ENCODE results near the gene MFN1. TPM values are rescaled to one million over a fixed set of nuclear protein-coding genes. Genes with fewer than 3 reads are reported as not detected.

Gene MFN1
- total RNA-seq, 1 donor: 70.4 TPM

DNA sequence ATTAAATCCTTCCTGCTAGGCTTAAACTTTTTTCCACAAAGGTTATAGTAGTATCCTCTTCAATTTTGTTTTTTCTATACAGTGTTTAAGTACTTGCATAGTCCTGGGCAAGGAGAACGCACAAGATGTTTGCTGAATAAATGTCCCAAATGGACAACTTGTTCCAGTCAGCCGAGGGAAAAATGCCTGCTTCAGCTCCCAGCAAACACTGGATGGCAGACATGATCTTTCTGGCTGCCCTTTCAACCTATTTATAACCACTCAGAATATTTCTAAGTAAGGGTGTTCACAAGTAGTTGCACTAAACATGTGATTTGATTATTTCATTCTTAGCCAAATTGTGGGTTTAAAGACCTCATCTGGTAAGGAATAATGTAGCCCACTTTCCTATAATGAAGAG, 74.0 kb downstream of the MFN1 start:
- peak; percentile 54 for DNase-seq (ENCODE audit: low read depth)
- TF ChIP-seq, protein P1, sequence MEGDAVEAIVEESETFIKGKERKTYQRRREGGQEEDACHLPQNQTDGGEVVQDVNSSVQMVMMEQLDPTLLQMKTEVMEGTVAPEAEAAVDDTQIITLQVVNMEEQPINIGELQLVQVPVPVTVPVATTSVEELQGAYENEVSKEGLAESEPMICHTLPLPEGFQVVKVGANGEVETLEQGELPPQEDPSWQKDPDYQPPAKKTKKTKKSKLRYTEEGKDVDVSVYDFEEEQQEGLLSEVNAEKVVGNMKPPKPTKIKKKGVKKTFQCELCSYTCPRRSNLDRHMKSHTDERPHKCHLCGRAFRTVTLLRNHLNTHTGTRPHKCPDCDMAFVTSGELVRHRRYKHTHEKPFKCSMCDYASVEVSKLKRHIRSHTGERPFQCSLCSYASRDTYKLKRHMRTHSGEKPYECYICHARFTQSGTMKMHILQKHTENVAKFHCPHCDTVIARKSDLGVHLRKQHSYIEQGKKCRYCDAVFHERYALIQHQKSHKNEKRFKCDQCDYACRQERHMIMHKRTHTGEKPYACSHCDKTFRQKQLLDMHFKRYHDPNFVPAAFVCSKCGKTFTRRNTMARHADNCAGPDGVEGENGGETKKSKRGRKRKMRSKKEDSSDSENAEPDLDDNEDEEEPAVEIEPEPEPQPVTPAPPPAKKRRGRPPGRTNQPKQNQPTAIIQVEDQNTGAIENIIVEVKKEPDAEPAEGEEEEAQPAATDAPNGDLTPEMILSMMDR (IDR thresholded peaks at IDR 0.05; ENCODE audit: insufficient read depth, low read depth, low read length): peak; percentile 56
- H3K4me3 ChIP-seq (ENCODE audit: low read depth, low read length): no peak overlapping the region

DNA sequence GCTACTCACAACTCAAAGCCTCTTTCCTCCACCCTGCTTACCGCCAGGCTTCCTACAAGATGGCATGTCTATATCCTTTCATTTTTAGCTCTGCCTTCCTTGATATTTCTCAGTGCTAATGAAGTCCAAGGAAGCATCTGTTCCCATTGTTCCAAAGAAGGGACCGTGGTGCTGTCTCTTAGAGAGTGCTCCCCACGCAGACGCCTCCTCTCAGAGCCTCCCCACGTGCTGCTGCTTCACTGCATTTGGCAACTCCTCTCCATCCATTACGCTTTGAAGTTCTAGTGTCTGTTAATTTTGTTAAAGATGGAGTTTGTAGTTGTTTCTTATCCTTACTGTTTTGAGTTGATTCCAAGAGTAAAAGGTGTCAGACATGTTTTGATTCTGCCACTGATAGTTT, 77.6 kb downstream of the MFN1 start:
- no peak overlapping the region for H3K4me3 ChIP-seq (ENCODE audit: low read depth, low read length)
- DNase-seq (ENCODE audit: low read depth): no peak
- TF ChIP-seq, protein P1 (IDR thresholded peaks at IDR 0.05; ENCODE audit: insufficient read depth, low read depth, low read length): no peak

DNA sequence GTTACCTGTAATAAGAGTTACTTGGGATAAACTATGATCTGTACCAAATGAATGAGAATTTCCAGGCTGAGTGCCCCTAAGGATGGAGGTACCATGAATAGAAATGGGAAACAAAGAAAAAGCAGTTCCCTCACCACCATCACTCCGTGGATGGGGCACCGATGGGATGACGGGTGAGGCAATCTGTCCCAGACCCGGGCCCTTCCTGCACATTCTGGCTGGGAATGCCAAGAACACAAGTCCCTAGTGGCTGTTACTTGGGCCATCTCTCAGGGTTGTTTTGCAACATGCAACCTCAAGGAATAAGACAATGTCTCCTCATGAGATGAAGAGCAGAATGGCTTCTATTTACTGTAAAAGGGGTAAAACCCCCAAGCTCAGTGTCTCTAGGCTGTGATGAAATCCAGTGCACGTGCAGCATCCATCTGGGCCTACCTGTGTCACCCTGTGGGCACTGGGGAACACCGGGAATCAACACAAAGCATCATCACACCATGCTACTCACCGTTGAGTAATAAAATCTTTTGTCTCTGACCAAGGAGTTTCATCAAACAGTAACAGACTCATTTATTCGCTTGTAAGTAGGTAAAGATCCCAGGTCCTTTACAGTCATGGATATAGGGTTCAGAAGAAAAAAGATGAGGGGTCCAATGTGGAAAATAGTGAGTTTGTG, 81.5 kb downstream of the MFN1 start:
- no peak for DNase-seq (ENCODE audit: low read depth)
- no peak overlapping the region for H3K4me3 ChIP-seq (ENCODE audit: low read depth, low read length)
- TF ChIP-seq, protein P1 (IDR thresholded peaks at IDR 0.05; ENCODE audit: insufficient read depth, low read depth, low read length): no peak

DNA sequence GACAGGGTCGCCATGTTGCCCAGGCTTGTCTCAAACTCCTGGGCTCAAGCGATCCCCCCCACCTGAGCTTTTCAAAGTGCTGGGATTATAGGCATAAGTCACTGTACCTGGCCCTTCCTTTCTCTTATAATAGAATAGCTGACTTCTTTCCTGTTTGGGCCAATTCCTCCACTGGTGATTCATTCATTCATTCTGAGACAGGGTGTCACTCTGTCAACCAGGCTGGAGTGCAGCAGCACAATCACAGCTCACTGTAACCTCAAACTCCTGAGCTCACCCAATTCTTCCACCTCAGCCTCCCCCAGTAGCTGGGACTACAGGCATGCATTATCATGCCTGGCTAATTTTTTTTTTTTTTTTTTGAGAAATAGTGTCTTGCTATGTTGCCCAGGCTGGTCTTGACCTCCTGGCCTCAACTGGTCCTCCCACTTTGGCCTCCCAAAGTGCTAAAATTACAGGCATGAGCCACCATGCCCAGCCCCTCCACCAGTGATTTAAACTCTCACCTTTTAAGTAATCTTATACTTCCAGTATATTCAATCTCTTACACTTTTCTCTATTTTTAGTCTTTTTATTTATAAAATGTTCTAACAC, 82.9 kb downstream of the MFN1 start:
- DNase-seq (ENCODE audit: low read depth): no peak
- TF ChIP-seq, protein P1 (IDR thresholded peaks at IDR 0.05; ENCODE audit: insufficient read depth, low read depth, low read length): no peak
- no peak overlapping the region for H3K4me3 ChIP-seq (ENCODE audit: low read depth, low read length)

- no peak for DNase-seq (ENCODE audit: low read depth)
- no peak overlapping the region for H3K4me3 ChIP-seq (ENCODE audit: low read depth, low read length)
- TF ChIP-seq, protein P1 (IDR thresholded peaks at IDR 0.05; ENCODE audit: insufficient read depth, low read depth, low read length): no peak
Observed at GRCh38 chr3:179432021-179432420, 84.5 kb downstream of the MFN1 start.

DNA sequence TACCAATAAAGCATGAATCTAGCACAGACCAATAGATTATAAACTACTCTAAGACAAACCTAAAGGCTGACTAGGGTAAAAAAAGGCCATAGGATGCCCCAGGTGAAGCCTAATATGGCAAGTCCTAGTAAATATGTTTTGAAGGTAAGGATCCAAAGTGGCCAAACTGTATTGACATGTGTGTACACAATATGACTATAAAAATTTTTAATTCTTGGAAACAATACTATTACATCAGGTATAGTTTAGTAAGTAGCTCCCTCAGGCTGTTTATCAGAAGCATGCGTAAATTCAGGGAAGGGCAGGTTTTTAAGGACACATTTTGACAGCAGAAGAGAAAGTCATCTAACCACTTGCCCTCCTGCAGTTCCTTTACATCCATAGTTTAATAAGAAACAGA, 84.9 kb downstream of the MFN1 start:
- no peak for DNase-seq (ENCODE audit: low read depth)
- TF ChIP-seq, protein P1 (IDR thresholded peaks at IDR 0.05; ENCODE audit: insufficient read depth, low read depth, low read length): no peak
- no peak overlapping the region for H3K4me3 ChIP-seq (ENCODE audit: low read depth, low read length)
